Stimulated activated CD4-positive, alpha-beta T cell treated with anti-CD3 and anti-CD28 coated beads, Interleukin-15, amount 100 ng/mL, for 48 hours (primary cell): ENCODE data around the gene RGS18.
"Not testable (repeated sequence)": the region's sequence is repeated elsewhere in the genome, so short reads cannot be mapped to it uniquely, and the experiment has no call there.

Experiments used
- DNase-seq, 2 donors: peaks; one replicate each; pipeline ENCODE4 v3.0.0-alpha.2; 2020; ENCODE audit warnings: low read depth in 2 of 2

RGS18 gene

DNA sequence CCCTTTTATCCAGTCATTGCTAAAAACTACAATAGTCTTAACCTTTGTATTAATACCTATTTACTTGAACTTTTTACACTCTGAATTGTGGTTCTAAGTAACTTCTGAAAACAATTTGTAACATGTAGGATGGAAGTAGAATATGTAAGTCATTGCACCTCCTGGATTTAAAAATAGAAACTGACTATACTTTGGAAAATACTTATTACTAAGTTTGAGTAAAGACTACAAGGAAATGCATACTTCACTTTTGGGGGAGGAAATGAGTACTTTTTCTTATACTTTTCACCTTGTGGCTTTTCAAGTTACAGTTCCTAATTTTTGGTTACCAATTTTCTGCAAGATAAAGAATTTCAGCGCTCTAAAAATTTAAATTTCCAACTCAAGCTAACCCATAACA, 8.7 kb downstream of the RGS18 start:
- no peak for DNase-seq

DNA sequence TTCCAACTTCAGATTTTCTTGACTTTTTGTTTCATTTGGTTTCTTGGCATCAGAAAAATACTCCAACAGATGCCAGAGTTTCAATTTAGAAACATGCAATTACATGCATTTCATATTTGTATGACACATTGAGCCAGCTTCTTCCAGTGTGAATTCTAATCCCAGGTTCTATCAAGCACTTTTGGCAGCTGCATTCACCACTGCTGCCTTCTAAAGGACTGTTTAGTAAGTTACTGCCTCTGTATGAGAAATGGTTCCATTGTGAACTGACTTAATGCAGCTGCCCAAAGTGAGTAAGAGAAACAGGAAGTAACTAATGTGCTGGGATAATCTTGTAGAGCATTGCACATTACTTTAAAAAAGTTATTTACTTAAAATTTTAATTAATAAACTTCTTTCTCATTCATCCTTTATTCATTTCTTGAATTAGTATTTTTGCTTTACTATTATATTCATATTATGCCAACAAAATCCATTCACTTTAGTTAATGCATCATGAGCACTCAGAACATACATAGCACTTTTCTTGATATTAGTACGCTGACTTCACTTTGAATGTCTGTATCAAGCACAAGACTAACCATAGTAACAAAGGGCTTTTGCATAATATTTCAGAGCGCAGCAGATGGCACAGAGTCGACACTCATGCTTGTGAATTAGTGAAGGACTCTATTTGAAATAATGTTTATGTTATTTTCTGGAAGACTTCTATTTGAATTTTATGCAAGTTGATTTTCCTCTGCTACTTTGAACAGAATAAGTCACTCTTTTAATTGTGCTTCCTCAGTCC, 9.8 kb downstream of the RGS18 start:
- no peak for DNase-seq

DNA sequence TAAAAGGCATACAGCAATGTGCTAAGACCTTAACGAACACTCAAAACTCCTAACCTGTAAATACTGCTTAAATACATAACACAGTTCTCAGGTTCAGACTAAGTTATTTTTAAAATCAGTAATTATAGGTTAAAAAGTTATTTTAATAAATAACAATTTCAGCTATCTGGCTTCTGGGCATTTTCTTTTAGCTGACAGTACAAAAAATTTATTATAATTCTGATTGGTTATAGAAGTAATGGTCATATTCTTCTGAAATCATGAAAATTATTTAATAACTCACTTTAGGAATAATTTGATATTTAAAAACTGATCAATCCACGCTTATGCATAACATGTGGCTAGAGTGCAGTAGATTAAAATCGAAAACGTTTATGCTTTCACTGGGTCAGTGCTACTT, 10.7 kb downstream of the RGS18 start:
- DNase-seq, result no peak

DNA sequence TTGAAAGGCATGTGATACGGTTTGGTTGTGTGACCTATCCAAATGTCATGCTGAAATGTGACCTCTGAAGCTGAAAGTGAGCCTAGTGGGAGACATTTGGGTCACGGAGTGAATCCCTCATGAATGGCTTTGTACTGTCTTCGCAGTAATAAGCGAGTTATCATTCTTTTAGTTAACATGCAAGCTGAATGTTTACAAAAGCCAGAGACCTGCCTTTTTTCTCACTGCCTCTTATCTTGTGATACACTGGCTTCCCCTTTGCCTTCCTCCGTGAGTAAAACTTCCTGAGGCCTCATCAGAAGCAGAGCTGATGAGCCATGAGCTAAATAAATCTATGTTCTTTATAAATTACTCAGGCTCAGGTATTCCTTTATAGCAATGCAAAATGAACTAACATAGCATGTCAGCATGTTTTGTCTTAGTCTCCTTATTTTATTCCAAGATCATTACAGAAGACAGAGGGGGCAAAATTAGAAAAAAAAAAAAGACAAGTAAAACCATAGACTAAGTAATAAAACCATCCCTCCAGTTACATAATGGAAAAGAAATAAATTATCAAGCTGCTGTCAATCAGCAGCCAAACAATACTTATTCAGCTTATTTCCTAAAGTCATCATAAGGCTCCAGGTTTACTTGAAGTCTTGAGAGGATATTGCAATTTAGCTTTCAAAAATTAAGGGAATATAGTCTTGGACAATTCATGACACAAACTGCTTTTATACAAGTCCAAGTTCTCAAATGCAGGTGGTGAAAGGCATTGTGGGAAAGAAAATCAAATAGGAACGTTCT, 12.1 kb downstream of the RGS18 start:
- DNase-seq, result no peak

GRCh38 chr1:192171123-192171522, 12.9 kb downstream of the RGS18 start:
- no peak for DNase-seq

- DNase-seq, result no peak
Observed at GRCh38 chr1:192175971-192176370, 17.7 kb downstream of the RGS18 start.

DNA sequence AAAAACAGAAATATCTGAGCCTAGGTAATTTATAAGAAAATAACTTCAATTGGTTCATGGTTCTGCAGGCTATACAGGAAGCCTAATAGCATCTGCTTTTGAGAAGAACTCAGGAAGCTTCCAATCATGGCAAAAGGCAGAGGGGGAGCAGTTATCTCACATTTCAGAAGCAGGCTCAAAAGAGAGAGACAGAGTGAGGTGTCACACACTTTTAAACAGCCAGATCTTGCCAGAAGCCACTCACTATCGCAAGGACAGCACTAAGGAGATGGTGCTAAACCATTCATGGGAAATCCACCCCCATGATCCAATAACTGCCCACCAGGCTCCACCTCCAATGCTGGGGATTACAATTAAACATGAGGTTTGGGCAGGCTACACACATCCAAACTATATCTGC, 25.5 kb downstream of the RGS18 start:
- DNase-seq, result no peak

DNA sequence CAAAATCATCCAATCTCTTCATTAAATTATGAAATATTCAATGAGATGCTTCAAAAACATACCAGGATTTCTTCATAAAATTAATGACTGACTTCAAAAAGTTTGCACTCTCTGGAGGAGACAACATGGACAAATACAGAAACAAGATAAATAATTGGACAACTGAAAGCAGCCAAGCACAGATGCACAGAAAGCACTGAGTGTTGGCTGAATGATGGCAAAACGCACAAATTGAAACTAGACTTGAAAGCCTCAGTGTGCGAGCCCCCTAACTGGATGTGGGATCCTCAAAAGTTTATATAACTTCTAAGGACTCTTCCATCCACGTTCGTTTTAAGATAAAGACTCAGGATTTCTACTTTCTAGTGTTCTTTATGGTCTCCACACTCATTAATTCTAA, 27.9 kb downstream of the RGS18 start:
- DNase-seq, result no peak

GRCh38 chr1:192190066-192190465, 31.8 kb downstream of the RGS18 start:
- no peak for DNase-seq

DNA sequence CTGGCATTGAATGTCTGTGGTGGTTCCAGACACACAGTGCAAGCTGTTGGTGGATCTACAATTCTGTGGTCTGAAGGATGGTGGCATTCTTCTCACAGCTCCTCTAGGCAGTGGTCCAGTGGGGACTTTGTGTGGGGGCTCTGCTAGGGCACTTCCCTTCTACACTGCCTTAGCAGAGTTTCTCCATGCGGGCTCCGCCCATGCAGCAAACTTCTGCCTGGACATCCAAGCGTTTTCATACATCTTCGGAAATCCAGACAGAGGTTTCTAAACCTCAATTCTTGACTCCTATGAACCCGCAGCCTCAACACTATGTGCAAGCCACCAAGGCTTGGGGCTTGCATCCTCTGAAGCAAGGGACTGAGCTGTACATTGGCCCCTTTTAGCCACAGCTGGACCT, 43.0 kb downstream of the RGS18 start:
- DNase-seq, result no peak

DNA sequence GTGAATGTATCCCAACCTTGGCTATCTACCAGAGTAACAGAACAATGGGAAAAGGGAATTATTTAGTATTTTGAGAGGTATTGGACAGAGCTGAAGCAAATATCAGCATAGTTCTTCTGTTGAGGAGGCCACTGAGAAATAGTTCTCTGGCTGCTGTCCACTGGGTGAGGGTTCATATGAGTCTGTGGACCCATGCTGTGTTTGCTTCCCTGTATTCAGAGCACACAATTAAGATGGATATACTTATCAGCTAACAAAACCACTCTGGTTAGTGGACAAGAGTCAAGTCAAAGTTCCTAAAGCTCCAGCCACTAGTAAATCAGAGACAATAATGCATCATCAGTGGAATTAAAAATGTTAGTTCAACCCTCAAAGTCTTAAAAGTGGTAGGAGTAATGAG, 66.1 kb downstream of the RGS18 start:
- no peak for DNase-seq

GRCh38 chr1:192224846-192225245, 66.6 kb downstream of the RGS18 start:
- no peak for DNase-seq

DNA sequence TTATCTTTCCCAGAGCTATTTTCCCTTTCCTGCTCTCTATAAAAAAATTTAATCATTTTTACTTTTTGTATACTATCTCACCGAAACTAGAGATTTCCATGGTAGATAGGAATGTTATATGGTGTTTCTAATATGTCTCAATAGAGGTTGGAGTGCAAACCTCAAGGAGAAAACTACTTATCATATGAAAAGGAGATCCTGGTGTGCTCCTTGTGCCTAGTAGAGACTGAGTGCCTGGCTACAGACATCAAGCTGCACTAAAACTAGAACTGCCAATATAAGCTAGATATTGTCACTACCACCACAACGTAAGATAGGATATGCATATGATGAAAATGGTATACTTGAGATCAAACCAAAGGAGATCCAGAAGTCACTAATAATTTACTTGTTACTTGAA, 67.0 kb downstream of the RGS18 start:
- no peak for DNase-seq

DNA sequence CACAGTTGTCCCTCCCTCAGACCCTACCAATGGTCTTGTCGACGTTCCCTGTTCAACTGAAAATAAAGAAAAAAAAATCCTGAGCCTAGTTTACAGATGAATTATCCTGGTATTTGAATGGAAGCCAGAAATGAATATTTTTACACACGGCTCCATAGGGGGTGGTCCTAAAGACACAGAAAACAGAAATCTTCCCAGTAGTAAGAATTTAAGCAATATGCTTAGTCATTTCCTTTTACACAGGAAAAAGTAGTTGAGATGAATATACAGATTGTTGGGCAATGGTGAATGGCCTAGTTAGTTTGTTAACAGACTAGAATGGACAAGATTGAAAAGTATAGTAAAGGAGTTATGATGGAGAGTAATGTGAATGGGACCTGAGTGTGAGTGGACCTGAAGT, 67.4 kb downstream of the RGS18 start:
- no peak for DNase-seq

- DNase-seq, result no peak
Observed at GRCh38 chr1:192227330-192227729, 69.1 kb downstream of the RGS18 start.

- not testable (repeated sequence) for DNase-seq
Observed at GRCh38 chr1:192227980-192228379, 69.7 kb downstream of the RGS18 start.

GRCh38 chr1:192232817-192233417, 74.7 kb downstream of the RGS18 start:
- no peak for DNase-seq

DNA sequence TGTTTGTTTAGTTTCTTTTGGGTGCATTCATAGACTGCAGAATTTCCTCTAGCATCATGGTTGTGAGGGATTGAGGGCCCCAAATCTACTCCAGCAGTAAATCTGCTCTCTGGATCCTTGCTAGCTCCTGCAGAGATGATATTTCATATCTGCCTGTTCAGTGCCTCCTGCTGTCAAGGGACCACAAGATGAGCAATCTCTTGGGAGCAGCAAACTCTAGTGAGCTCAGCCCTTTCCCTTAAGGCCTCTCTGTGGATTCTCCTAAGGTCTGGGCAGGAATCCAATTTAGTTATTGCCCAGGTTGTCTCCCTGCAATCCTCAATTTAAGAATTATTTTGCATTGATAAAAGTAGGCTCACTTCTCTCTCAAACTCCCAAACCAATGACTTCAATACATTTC, 76.9 kb downstream of the RGS18 start:
- DNase-seq, result no peak
